ENCODE data around the gene MKS1. TPM values are rescaled to one million over a fixed set of nuclear protein-coding genes. Genes with fewer than 3 reads are reported as not detected.
A peak's percentile ranks its signal among the peaks of the same experiment; 100 is the strongest.

The MKS1 gene
- total RNA-seq, 1 donor from 2014 or later, result 10.2 TPM

DNA sequence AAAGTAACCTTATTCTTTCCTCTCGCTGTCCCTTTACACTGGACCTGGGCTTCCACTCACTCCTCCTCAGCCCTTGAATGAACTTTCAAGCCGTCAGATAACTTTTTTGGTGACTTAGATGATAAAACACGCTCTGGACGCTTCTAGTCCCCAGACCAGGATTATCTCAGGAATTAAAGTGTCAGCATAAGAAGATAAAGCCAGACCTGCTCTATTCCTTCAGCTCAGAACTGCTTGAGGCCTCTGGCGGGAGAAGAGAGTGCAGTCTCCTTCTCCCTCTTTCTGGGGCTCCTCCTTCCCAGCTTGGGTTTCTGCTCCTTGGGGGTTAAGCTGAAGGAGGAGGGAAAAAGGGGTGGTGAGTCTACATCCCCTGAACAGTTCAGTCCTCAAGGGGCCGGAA, 25.9 kb upstream of the MKS1 start:
- no peak for DNase-seq

GRCh38 chr17:58242171-58242784, 23.2 kb upstream of the MKS1 start:
- DNase-seq, result no peak

DNA sequence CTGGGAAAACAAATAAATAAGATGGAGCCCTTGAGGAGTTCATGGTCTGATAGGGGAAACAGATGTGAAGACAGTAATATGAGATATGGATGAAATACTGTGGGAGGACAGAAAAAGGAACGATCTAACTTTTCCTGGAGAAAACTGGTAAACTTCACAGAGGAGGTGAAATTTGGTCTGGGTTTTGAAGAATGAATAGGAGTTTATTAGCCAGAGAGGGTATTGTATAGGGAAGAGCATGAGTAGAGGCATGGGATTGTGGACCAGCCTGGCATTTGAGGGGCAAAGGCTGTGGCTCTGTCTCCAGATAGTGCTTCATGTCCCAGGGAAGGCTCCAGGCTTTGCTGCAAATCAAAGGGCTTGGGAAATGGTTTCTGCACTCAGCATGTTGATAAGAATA, 20.9 kb upstream of the MKS1 start:
- no peak for DNase-seq

- no peak for DNase-seq
Measured at GRCh38 chr17:58238147-58238634, 19.1 kb upstream of the MKS1 start, which contains the start of gene LPO. Gene LPO, plus strand, starts transcription at chr17:58238584. Its CDS starts 4,396 bp downstream, at chr17:58242980.

DNA sequence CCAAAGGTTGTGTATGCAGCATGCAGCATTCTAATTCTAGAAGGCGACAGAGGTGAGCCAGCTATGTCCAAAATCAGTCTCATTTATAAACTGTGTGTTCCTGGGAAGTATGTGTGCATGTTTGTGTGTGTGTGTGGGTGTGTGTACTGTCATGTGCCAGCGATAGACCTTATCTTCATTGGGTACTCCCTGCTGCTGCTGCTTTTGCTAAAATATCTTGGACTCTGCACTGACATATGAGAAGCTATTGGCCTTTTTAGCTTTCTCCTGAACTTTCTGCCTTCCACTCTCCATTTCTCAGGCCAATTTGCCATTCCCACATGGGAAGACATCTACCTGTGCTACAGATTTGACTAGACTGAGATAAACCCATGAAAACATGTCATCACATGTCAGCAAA, 17.3 kb upstream of the MKS1 start:
- no peak for DNase-seq

GRCh38 chr17:58235821-58236220, 16.8 kb upstream of the MKS1 start:
- DNase-seq, result no peak

- no peak for DNase-seq
Measured at GRCh38 chr17:58234512-58234911, 15.5 kb upstream of the MKS1 start.

- no peak for DNase-seq
Measured at GRCh38 chr17:58233543-58233942, 14.5 kb upstream of the MKS1 start.

DNA sequence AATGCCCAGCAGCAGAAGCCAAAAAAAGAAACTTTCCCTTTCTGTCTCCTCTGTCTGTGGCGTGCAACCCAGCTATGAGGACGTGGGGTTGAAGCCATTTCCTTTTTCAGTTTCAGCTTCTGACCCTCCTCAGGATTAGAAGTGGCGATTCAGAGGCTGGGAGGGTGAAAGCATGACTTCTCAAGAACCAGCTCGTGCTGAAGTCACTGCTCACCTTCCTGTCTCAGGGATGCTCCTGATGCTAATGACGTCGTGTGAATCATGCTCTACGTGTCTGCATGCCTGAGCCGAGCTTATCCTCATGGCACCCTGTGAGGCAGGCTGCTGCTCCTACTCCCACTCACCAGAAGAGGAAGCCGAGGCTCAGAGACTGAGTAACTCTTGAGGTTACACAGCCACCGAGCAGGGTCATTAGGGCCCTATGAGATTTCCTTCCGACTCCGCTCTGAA, 13.7 kb upstream of the MKS1 start:
- peak; percentile 30 for DNase-seq

DNA sequence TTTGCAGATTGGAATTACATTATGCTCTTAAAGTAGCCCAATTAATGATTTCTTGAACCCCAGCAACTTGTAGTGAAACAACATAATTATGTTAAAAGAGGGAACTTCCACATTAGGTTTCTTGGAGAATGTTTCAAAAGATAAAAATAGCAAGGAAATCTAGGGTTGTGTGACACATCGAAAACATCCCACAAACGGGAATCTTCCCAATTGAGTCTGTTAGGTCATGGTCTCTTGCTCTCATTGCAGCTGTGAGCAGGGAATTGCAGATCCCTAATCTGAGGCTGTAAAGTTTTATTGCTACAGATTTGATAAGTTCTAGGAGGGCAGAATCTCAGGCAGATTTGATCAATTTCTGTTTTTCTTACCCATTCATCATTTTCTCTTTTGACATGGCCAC, 12.6 kb upstream of the MKS1 start:
- no peak for DNase-seq

- DNase-seq, result no peak
Measured at GRCh38 chr17:58229881-58230280, 10.8 kb upstream of the MKS1 start.

GRCh38 chr17:58229384-58229783, 10.3 kb upstream of the MKS1 start:
- DNase-seq, result no peak

DNA sequence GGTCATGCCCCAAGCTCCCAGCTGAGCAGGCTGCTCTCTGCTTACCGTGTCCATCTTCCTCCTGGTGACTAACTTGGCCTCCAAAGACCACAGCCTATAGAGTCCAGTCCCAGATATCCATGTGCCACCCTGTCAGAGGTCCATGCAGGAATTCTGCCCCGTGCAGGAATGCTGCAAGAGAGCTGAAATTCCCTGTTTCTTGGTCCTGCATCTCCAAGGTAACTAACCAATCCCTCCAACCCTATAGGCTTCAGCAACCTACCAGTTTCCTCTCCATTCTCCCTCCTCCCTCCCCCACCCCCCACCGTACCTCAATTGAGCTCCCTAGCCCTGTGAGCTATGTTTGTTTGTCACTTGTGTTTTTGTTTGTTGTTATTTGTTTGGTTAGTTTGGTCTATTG, 9.6 kb upstream of the MKS1 start:
- DNase-seq, result no peak

GRCh38 chr17:58227733-58228132, 8.7 kb upstream of the MKS1 start:
- DNase-seq, result no peak

DNA sequence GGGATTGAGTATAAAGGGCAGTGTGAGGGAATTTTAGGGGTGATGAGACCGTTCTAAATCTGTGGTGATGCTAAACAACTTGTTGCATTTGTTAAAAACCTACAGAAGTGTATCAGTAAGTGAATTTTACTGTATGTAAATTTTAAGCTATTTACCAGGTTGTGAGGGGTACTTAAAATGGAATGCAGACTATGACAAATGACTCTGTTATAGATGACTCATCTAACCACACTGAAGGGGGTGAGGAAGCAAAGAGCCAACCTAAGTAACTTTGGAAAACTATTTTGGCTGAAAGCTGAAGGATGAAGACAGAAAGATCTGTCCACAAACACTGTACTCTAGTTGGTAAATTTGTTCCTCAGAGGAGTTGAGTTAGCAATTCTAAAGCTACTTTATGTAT, 5.3 kb upstream of the MKS1 start:
- no peak for DNase-seq

- DNase-seq, result peak; percentile 28
Measured at GRCh38 chr17:58219789-58220183, 731 bp upstream of the MKS1 start.

DNA sequence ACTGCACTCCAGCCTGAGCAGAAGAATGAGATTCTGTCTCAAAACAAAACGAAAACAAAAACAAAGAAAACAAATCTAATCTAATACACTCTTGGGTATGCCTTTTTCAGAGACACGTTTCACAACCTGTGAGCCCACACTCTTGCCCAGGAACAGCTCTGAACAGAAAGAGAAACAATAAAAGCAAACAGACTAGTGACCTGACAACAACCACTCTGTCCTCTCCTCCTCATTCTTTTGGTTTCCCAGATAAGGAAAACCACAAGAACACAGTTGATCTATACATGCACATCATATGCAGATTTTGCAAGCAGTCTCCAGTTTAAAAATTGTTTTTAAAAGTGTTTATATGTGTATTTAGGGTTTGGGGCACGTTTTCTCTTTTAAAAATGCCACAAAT, 1.3 kb downstream of the MKS1 start:
- no peak for DNase-seq

DNA sequence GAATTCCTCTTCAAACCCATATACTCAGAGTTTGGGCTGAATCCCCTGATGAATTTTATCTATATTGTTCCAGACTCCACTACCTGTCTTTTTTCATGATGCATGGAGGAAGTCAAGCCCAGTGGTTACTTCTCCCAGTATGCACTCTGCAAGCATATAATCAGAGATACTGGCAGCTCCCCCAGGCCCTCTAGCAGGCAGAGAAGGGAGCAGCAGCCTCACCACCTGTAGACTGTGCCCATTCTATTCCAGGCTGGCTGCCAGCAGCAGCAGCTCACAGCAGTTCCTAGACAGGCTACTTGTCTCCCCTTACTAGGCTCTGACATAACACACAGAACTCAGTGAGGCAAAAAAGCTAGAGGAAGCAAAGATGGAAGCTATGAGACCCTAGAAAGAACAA, 3.4 kb downstream of the MKS1 start:
- DNase-seq, result no peak

GRCh38 chr17:58210922-58211321, 8.1 kb downstream of the MKS1 start:
- DNase-seq, result no peak

DNA sequence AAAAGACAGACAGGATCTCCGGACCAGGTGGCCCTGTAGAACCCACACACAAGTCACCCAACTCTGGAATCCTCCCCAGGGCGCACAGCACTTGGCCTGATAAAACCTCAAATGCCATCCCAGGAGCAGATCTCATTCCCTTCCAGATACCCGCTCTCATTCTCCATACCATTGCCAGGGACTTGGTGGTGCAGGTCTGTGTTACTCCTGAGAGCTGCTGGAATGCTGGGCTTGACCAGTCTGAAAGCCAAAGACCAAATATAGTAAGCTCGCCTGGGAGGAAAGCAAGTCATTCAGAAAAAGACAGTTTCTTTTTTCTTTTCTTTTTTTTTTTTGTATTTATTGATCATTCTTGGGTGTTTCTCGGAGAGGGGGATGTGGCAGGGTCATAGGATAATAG, 10.7 kb downstream of the MKS1 start:
- no peak for DNase-seq

DNA sequence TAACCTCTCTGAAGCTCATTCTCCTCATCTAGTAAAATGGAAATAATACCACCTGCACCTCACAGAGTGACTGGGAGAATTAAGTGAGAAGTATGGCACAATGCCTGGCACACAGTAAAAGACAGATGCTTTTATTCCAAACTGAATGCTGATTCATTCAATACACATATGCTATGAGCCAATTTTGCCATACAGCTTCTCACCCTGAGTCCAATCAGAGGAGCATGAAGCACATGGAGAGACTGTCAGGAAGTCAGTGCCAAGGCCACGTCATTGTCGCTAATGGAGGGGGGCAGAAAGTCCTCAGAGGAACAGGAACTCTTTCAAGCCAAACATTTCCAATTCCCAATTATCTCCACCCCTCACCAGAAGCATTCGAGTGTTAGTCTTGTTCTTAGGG, 11.6 kb downstream of the MKS1 start:
- DNase-seq, result no peak

DNA sequence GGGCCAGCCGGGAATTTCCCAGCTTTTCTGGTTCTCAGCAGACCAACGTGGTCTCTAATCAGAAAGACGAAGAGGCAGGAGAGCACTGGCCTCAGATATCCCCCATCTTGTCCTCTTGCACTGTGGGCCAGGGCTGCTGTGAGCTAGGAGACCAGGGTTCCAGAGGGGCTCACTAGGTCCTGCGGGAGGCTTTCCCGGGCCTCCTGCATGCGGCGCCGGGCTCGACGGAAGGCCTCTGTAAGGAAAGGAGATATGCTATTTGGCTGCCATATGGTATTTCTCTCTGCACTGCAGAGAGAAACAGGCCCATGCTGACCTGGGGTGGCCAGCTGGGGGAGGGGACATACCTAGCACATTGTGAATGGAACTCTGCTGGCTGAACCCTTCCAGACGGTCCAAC, 13.1 kb downstream of the MKS1 start:
- no peak for DNase-seq

DNA sequence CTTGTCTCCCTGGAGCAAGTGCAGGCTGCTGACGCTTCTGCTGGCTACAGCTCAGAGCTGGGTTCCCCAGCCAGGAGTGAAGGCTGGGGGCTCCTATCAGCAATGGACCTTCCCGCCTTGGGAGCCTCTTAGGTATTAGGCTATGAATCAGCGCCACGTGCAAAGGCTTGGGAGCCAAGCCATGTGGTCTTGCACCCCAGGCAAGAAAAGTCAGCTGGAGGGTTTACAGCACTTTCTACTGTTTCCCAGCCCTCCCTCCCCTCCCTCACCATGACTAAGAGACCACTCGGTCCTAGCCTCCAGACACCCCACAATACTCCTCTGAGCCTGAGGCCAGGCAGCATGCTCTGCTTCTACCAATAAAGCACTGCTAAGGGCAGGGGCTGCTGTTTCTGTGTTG, 14.3 kb downstream of the MKS1 start:
- no peak for DNase-seq

DNA sequence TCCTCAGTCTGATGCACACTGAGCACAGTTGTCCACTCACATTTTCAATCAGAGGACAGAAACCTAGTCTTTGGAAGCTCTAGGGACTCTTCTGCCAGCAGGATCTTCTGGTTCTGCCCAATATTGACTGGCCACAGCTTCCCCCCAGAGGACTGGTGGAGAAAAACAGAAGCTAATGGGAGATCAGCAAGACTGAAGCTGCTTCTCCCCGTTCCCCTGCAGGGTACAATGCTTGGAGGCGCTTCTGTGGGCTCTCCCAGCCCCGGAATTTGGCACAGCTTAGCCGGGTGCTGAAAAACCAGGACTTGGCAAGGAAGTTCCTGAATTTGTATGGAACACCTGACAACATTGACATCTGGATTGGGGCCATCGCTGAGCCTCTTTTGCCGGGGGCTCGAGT, 16.2 kb downstream of the MKS1 start:
- DNase-seq, result no peak

DNA sequence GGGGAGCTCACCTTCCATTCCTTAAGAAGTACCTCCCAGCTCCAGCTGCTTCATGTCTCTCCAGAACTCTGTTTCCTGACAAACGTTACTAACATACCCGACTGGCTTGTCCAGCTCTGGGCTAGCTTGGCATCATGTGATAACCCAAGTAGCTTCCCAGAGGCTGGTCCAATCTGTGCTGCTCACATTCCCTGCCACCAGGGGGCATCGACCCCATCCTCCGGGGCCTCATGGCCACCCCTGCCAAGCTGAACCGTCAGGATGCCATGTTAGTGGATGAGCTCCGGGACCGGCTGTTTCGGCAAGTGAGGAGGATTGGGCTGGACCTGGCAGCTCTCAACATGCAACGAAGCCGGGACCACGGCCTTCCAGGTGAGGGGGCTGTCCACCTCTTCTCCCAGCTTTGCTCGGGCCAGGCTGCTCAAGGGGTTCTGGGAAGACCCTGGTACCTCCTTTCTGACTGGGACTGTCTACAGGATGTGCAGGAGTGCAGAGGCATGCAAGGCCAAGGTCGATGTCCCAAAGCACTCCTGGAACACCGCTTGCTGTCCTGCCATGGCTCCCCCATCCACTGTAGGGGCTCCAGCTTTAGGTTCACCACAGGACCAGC, 18.9 kb downstream of the MKS1 start:
- DNase-seq, result peak; percentile 68

All from dermis blood vessel endothelial cell (primary cell).